ENCODE data around the gene MMS19.
A peak's percentile ranks its signal among the peaks of the same experiment; 100 is the strongest.

MMS19 gene

DNA sequence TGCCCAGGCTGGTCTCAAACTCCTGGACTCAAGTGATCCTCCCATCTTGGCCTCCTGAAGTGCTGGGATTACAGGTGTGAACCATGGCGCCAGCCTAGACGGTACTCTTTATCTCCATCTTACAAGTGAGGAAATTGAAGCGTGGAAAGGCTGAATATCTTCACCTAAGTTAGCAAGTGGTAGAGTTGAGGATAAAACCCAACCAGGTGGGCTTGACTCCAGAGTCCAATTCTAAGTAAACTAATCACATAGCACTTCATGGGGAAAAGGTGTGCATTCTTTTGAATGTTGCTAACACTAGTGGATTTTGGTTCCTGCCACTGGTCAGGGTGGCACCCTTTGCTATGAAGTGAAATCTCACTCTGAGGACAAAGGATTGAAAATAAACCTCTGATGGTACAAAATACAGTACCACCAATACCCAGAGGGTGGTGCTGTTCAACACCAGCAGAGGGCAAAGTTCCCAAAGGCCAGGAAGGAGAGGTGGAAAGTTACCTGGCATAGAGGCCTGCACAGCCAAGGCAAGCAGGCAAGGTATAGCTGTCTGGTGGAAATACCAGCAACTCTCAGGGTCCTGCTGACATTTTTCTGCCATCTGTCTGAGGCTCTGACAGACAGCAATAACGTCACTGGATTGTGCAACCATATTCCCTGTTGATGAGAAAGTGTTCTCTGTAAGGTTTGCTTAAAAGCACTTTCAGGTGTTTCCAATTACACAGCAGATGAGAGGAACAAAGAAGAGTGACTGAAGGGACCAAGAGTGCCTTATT, 34.7 kb downstream of the MMS19 start:
- no peak for DNase-seq (ENCODE audit: low read depth, low spot score)

DNA sequence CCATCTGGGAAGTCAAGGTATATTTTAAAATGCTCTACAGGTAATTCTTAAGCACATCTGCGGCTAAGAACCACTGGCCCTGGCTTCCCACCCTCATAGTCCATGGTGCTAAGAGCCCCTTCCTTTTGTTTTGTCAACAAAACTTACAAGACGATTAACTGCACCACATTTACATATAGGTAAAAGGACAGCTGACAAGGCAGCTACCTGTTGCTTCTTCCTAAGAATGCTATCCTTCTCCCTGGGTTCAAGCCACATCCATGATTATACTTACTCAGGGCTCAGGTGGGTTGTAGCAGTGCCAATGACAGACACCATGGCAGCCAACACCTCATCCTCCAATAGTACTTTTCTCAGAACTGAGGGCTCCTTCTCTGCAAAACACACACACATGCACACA, 35.9 kb downstream of the MMS19 start:
- no peak for DNase-seq (ENCODE audit: low read depth, low spot score)

DNA sequence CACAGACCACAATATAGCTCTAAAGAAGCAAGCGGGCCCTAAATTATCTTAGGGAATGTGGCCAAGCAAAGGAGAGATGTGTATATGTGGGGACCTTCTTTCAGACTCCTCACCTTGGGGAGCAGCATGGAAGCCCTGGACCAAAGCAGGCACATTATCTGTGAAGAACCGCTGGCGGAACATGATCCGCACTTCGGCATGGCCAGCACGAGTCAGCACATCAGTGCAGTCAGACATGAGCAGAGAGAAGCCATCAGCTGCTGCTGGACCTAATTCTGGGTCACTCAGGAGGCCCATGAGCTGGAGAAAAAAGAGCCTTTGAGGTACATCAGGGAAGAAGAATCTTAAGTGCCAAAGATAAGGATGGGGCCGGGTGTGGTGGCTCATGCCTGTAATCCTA, 38.3 kb downstream of the MMS19 start:
- no peak for DNase-seq (ENCODE audit: low read depth, low spot score)

DNA sequence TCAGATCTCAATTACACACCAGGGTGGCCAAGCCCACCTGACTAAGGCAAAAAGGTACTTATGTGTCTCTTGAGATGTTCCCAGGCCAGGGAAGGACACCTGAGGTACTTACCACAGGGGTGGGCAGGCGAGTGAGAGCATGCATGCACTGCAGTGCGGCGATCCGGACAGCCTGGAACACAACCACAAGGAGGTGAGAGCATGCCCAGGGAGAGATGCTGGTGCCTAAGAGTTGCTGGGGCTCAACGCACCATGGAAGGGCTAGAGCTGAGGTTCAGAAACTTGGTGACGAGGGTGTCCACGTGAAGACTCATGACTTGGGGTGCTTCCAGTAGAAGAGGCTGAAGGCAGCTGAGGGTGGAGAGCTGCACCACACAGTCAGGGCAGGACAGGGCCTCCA, 39.1 kb downstream of the MMS19 start:
- DNase-seq (ENCODE audit: low read depth, low spot score) = no peak

DNA sequence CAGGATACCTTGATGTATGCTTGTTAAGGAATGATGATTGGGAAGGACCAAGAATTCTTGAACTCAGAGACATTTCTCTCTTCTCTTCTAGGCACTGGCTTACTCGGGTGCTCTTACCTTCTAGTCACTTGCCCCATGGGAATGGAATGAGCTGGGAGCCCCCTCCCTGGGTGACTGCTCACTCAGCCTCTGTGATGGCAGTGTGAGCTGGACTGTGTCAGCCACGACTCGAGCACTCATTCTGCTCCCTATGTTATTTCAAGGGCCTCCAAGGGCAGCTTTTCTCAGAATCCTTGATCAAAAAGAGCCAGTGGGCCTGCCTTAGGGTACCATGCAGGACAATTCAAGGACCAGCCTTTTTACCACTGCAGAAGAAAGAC, 41.5 kb downstream of the MMS19 start:
- no peak for DNase-seq (ENCODE audit: low read depth, low spot score)

- no peak for DNase-seq (ENCODE audit: low read depth, low spot score)
Measured at GRCh38 chr10:97456034-97456685, 42.1 kb downstream of the MMS19 start.

- DNase-seq (ENCODE audit: low read depth, low spot score) = no peak
Measured at GRCh38 chr10:97454330-97455036, 43.7 kb downstream of the MMS19 start.

- no peak for DNase-seq (ENCODE audit: low read depth, low spot score)
Measured at GRCh38 chr10:97452352-97452751, 45.9 kb downstream of the MMS19 start.

DNA sequence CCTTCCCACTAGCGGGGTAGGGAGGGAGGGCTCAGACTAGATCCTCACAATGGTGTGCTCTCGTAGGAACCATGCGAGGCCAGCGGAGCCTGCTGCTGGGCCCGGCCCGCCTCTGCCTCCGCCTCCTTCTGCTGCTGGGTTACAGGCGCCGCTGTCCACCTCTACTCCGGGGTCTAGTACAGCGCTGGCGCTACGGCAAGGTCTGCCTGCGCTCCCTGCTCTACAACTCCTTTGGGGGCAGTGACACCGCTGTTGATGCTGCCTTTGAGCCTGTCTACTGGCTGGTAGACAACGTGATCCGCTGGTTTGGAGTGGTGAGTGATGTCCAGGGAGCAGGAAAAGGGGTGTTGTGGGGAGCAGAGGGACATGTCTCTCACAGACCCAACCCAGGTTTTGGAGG, 46.6 kb downstream of the MMS19 start:
- no peak for DNase-seq (ENCODE audit: low read depth, low spot score)

GRCh38 chr10:97450828-97451227, 47.4 kb downstream of the MMS19 start:
- no peak for DNase-seq (ENCODE audit: low read depth, low spot score)

DNA sequence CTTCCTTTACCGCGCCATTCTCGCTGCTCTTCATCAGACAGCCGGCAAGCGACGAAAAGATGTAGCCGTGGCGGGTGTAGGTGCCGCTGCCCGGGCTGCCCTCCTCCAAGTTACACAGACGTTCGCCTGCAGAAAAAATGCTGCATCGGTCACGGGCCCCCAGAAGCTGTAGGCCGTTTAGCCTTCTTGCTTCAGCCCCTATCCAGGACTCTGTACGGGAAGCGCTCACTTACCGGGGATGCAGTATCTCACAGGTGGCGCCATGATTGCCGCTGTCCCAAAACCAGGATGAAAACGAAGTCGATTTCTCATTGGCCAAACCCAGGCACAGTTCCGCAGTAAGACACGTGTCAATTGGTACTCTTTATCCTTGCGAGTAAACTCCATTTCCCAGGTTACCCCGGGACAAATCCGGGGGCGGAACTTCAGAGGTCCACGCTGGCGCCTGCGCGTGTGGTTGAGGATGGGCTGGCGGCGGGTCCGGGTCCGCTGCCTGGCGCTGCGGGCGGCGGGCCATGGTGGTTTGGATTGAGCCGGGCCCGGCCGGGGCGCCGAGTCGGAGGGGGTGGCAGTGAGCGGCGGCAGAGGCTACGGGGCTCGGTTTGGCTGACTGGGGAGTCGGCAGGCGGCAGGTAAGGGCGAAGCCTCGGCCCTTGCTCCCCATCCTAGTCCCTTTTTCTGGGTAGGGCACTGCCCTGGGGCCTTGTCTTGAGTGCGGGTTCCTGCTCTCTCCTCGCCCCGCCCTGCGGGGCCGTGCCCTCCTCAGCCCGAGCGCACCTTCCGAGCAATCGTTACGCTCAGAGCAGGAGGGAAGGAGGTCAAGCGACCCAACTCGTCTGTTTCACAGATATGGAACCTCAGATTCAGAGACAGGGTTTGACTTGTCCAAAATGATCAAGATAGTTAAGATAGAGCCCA, 52.2 kb downstream of the MMS19 start, which contains the start of the genes EXOSC1 and ZDHHC16:
Gene EXOSC1, minus strand, starts transcription at position 285 of the 918 bp plus-strand sequence. Its CDS starts 21 bp downstream, at position 264.
Gene ZDHHC16, plus strand, starts transcription at position 454 of the 918 bp plus-strand sequence. CDS start 5,501 bp downstream, outside the sequence.
- DNase-seq (ENCODE audit: low read depth, low spot score) = peak; percentile 81

DNA sequence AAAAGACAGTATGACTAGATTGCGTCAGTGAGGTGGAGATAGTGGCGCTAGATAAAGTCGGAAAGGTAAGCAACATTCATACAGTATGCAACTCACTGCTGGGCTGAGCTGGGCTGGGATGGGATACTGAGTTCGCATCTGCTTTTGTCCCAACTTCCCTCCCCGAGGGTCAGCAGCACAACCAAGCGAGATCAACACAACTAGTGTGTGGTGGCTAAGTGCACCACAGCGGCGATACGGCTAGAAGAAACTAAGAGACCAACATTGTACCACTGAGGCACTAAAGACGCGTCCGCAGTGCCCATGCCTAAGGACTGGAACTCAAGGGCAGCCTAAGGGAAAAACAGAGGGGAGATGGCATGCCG, 52.9 kb downstream of the MMS19 start:
- DNase-seq (ENCODE audit: low read depth, low spot score) = no peak

DNA sequence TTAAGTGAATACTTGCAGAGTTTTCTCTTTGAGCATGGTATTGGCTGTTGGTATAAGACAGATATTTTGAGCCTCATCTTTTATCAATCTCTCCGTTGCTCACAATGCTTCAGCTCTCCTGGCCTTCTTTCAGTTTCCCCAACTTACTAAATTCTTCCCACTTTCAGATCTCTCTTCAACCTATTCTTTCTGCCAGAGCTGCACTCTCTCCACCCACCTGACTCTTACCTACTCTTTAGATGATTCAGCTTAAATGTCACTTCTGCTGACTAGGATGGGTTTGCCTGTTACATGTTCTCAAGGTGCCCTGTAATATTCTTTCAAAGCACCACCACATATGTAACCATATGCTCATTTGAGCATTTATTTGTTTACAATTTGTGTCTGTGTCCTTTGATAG, 54.0 kb downstream of the MMS19 start:
- no peak for DNase-seq (ENCODE audit: low read depth, low spot score)

GRCh38 chr10:97442277-97442676, 55.9 kb downstream of the MMS19 start:
- no peak for DNase-seq (ENCODE audit: low read depth, low spot score)

DNA sequence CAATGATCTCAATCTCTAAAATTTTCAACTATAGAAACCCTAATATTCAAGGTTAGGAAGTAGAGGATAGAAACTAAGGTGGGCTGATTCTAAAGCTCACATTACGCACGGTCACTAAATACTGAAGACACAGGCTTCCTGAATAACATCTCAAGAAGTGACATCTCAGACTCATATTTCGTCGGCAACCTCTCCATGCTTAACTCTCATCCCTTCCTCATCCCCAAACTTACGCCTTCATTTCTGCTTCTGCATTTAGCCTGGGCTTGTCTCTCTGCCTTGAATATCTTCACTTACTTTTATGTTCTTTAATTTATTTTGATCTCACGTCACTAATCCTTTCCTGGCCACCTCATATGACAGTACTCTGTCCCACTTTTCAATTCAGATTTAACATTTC, 63.0 kb downstream of the MMS19 start:
- no peak for DNase-seq (ENCODE audit: low read depth, low spot score)

GRCh38 chr10:97434557-97434956, 63.7 kb downstream of the MMS19 start:
- DNase-seq (ENCODE audit: low read depth, low spot score) = no peak

DNA sequence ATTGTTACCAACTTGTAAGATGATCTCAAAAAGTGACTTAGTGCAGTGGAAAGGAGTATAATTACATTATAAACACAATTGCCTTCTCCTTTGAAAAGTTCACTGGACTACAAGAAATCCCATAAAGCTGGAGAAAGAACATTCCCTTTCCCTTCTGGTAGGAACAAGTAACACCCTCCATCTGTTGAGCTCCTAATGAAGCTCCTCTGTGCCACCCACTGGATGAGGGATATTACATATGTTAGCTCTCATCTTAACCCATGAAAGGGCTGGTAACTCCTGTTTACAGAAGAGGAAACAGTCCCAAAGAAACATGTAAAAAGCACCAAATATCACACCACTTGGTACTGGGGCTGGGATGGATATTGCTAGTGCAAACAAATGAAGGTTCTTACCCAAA, 64.2 kb downstream of the MMS19 start:
- no peak for DNase-seq (ENCODE audit: low read depth, low spot score)

DNA sequence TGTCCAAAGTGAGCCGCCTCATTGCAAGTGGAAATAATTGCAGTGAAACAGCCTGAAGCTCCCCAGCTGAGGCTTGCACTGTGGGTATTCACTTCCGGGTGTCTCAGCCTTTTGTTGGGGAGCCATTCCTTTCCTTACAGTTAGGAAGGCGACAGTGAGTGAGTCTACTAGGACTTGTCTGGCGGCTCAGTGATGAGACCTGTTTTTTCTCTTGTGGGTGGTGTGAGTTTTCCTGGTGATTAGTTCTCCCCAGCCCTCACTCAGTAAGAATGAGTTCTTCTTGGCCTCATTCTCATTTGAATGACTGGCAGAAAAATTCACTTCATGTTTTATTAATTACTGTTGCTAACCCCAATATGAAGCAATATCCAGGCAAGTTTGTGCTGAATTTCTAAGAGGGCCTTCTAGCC, 69.6 kb downstream of the MMS19 start:
- no peak for DNase-seq (ENCODE audit: low read depth, low spot score)

DNA sequence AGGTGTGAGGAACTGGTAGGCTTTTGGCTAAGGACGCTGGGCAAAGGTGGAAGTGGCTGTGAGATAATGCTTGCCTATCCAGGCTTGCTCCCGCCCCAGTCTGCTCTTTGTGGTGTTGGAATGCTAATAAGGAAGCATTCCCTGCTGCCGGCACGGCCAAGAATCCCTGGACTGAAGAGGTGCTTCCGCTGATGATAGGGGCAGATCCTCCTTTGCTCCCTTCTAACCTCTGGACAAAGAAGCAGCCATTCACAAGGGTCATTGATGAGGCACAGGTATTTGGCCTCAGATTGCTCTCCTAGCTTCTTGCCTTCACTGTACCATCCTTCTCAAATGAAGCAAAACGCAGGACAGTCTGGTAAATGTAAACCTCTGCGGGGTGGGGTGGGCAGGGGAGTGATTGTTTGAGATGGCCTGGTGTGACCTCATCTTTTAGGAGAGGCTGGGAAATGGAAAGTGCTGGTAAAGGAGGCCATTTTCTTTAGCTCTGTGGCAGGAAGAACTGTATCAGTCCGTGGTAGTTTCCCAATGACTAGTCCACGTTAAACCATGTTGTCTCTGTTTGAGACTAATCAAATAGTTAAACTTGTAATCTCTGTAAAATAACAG, 70.5 kb downstream of the MMS19 start:
- DNase-seq (ENCODE audit: low read depth, low spot score) = no peak

DNA sequence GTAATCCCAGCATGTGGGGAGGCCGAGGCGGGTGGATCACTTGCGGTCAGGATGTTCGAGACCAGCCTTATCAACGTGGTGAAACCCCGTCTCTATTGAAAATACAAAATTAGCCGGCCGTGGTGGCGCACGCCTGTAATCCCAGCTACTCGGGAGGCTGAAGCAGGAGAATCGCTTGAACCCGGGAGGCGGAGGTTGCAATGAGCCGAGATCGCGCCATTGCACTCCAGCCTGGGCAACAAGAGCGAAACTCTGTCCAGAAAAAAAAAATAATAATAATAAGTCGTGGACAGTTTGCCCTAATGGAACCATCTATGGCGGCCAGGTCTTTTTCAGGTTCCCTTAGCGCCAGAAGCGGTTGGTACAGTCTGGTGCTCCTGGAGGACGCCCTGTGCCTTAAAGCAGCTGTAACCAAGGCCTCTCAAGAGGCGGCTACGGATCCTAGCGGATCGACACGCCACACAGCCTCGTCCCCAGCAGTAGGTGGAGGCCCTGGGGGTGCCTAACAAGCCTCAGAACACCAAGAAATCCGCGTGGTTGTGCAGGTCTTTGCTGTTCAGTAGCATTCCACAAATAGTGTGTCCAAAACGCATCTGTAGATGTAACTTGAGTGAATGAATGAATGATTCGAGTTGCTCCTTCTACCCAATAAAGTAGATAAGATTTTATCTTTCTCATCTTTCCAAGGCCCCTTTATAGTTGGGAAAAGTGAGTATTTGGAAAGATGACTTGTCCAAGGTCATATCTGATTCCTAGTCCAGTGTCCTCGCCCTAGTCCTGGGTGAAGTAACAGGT, 71.2 kb downstream of the MMS19 start:
- DNase-seq (ENCODE audit: low read depth, low spot score) = no peak

All from brain pericyte (primary cell).